NCI-H2171 treated with DMSO at 0.1 percent for 48 hours (cell line): Measurements from ENCODE around the gene NTN3.
"Not testable (repeated sequence)": the region's sequence is repeated elsewhere in the genome, so short reads cannot be mapped to it uniquely, and the experiment has no call there.

Experiments
- DNase-seq: peaks from one replicate; lab custom pipeline; 2025; lab: John Stamatoyannopoulos, UW

NTN3 gene

GRCh38 chr16:2441143-2441804 is 29.8 kb upstream of the NTN3 start:
- DNase-seq: not testable (repeated sequence)

GRCh38 chr16:2443555-2443954 is 27.5 kb upstream of the NTN3 start:
- no peak for DNase-seq

GRCh38 chr16:2447920-2448583 is 23.0 kb upstream of the NTN3 start:
- no peak for DNase-seq

- no peak for DNase-seq
These were observed 22.0 kb upstream of the NTN3 start for GRCh38 chr16:2449118-2449517.

GRCh38 chr16:2450535-2450934 is 20.6 kb upstream of the NTN3 start:
- DNase-seq: no peak

- DNase-seq: no peak
These were observed 20.1 kb upstream of the NTN3 start for GRCh38 chr16:2450975-2451381.

- no peak for DNase-seq
These were observed 19.2 kb upstream of the NTN3 start for GRCh38 chr16:2451851-2452320.

- no peak for DNase-seq
These were observed 18.4 kb upstream of the NTN3 start for GRCh38 chr16:2452650-2453049.

- DNase-seq: peak; percentile 39
These were observed 15.8 kb upstream of the NTN3 start for GRCh38 chr16:2455081-2455845.

GRCh38 chr16:2456551-2457153 is 14.4 kb upstream of the NTN3 start:
- no peak for DNase-seq

GRCh38 chr16:2457267-2457666 is 13.8 kb upstream of the NTN3 start:
- no peak for DNase-seq

- no peak for DNase-seq
These were observed 13.2 kb upstream of the NTN3 start for GRCh38 chr16:2457946-2458345.

GRCh38 chr16:2458887-2459646 is 12.0 kb upstream of the NTN3 start:
- DNase-seq: peak; percentile 60

- DNase-seq: peak; percentile 97
These were observed 11.3 kb upstream of the NTN3 start, which contains the start of gene TEDC2 for GRCh38 chr16:2459647-2460390. TEDC2 (plus strand) TSS chr16:2460109; CDS start chr16:2460145, 36 bp downstream.

GRCh38 chr16:2460391-2460713 is 10.7 kb upstream of the NTN3 start:
- no peak for DNase-seq

- DNase-seq: no peak
These were observed 10.2 kb upstream of the NTN3 start for GRCh38 chr16:2460916-2461315.

GRCh38 chr16:2462031-2462866 is 8.8 kb upstream of the NTN3 start:
- no peak for DNase-seq

- DNase-seq: peak; percentile 76
These were observed 6.8 kb upstream of the NTN3 start for GRCh38 chr16:2464333-2464732.

- peak; percentile 25 for DNase-seq
These were observed 5.3 kb upstream of the NTN3 start for GRCh38 chr16:2465653-2466415.
